ENCODE data around the gene CABCOCO1. TPM values are rescaled to one million over a fixed set of nuclear protein-coding genes. Genes with fewer than 3 reads are reported as not detected.

Gene CABCOCO1
- total and polyA plus RNA-seq, 9 of the 15 experiments (the other 6 are each of a cell fraction or from before 2014, with no cell fraction given), result 0.04 TPM; not detected in 8

- TF ChIP-seq PHTF2 (CRISPR knock-in tag; IDR thresholded peaks at IDR 0.05) (no peak), TAF9B (IDR thresholded peaks at IDR 0.05; ENCODE audit: partially characterized antibody) (no peak), ARNT (IDR thresholded peaks at IDR 0.05) (0 out of 4 replicates have a peak, but pooled peaks of 1 of the 2 experiments have one; percentile 24), CBX5 (IDR thresholded peaks at IDR 0.05; ENCODE audit: borderline replicate concordance, low read depth) (no peak), LCOR (CRISPR knock-in tag; IDR thresholded peaks at IDR 0.05) (no peak), XRCC3 (IDR thresholded peaks at IDR 0.05) (no peak), ETV6 (IDR thresholded peaks at IDR 0.05; ENCODE audit: borderline replicate concordance in 1 of 2, low read depth in 2 of 2, low read length in 1 of 2) (no peak), ETV6 (CRISPR knock-in tag; IDR thresholded peaks at IDR 0.05; ENCODE audit: borderline replicate concordance) (no peak), HDAC1 (IDR thresholded peaks at IDR 0.05) (peak in 1 of 2 experiments; percentile 38; a peak in 1 of 4 replicates), KAT7 (CRISPR knock-in tag; IDR thresholded peaks at IDR 0.05; ENCODE audit: borderline replicate concordance) (no peak), GATAD2A (IDR thresholded peaks at IDR 0.05) (0 out of 2 replicates have a peak, but pooled peaks have one; percentile 42), MEF2A (IDR thresholded peaks at IDR 0.05; ENCODE audit: control insufficient read depth, low read depth, low read length) (no peak), ARHGAP35 (IDR thresholded peaks at IDR 0.05; ENCODE audit: partially characterized antibody) (no peak), TCF3 (CRISPR knock-in tag; IDR thresholded peaks at IDR 0.05) (peak; percentile 10; the same call in 1 of the 2 replicates), DPF2 (IDR thresholded peaks at IDR 0.05) (peak; percentile 55; the same call in 1 of the 2 replicates)
- TF ChIP-seq, protein P1, sequence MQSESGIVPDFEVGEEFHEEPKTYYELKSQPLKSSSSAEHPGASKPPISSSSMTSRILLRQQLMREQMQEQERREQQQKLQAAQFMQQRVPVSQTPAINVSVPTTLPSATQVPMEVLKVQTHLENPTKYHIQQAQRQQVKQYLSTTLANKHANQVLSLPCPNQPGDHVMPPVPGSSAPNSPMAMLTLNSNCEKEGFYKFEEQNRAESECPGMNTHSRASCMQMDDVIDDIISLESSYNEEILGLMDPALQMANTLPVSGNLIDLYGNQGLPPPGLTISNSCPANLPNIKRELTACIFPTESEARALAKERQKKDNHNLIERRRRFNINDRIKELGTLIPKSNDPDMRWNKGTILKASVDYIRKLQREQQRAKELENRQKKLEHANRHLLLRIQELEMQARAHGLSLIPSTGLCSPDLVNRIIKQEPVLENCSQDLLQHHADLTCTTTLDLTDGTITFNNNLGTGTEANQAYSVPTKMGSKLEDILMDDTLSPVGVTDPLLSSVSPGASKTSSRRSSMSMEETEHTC (IDR thresholded peaks at IDR 0.05), result no peak
- TF ChIP-seq, protein P2, sequence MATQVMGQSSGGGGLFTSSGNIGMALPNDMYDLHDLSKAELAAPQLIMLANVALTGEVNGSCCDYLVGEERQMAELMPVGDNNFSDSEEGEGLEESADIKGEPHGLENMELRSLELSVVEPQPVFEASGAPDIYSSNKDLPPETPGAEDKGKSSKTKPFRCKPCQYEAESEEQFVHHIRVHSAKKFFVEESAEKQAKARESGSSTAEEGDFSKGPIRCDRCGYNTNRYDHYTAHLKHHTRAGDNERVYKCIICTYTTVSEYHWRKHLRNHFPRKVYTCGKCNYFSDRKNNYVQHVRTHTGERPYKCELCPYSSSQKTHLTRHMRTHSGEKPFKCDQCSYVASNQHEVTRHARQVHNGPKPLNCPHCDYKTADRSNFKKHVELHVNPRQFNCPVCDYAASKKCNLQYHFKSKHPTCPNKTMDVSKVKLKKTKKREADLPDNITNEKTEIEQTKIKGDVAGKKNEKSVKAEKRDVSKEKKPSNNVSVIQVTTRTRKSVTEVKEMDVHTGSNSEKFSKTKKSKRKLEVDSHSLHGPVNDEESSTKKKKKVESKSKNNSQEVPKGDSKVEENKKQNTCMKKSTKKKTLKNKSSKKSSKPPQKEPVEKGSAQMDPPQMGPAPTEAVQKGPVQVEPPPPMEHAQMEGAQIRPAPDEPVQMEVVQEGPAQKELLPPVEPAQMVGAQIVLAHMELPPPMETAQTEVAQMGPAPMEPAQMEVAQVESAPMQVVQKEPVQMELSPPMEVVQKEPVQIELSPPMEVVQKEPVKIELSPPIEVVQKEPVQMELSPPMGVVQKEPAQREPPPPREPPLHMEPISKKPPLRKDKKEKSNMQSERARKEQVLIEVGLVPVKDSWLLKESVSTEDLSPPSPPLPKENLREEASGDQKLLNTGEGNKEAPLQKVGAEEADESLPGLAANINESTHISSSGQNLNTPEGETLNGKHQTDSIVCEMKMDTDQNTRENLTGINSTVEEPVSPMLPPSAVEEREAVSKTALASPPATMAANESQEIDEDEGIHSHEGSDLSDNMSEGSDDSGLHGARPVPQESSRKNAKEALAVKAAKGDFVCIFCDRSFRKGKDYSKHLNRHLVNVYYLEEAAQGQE (IDR thresholded peaks at IDR 0.05; ENCODE audit: borderline replicate concordance), result peak; percentile 11; the same call in 1 of the 2 replicates
- TF ChIP-seq, protein P2 (CRISPR knock-in tag; IDR thresholded peaks at IDR 0.05; ENCODE audit: low read depth), result no peak
These were observed 149.5 kb downstream of the CABCOCO1 start (continued) for GRCh38 chr10:61812052-61812721.

All from K562 (cell line).